HG02610 (cell line): ENCODE results near the gene FGF11.
"Not testable (repeated sequence)": the region's sequence is repeated elsewhere in the genome, so short reads cannot be mapped to it uniquely, and the experiment has no call there.

ENCODE experiments used
- ATAC-seq: cut with Tn5 transposase; IDR thresholded peaks from one replicate; pipeline ENCODE4 v1.9.1; 2021; ENCODE audit warnings: mild to moderate bottlenecking, moderate library complexity; ENCODE audit not compliant: unreplicated experiment

Gene FGF11

GRCh38 chr17:7478276-7479212 is 39.2 kb downstream of the FGF11 start:
- no peak for ATAC-seq

- no peak for ATAC-seq
These were observed 40.1 kb downstream of the FGF11 start, which contains the start of gene ZBTB4 for GRCh38 chr17:7479213-7480088. ZBTB4 (minus strand) TSS chr17:7479631; CDS start chr17:7466801, 12,830 bp downstream.

GRCh38 chr17:7480089-7480384 is 40.7 kb downstream of the FGF11 start:
- ATAC-seq: no peak

GRCh38 chr17:7481275-7481674 is 42.0 kb downstream of the FGF11 start, which contains the start of gene SLC35G6:
SLC35G6 (plus strand) TSS chr17:7481446; CDS start chr17:7481517, 71 bp downstream.
- not testable (repeated sequence) for ATAC-seq

- not testable (repeated sequence) for ATAC-seq
These were observed 42.8 kb downstream of the FGF11 start for GRCh38 chr17:7481842-7482741.

- ATAC-seq: not testable (repeated sequence)
These were observed 43.4 kb downstream of the FGF11 start for GRCh38 chr17:7482742-7483088.

GRCh38 chr17:7483255-7484066 is 44.1 kb downstream of the FGF11 start:
- peak; percentile 33 for ATAC-seq

GRCh38 chr17:7484067-7484918 is 45.0 kb downstream of the FGF11 start, which contains the start of gene POLR2A:
POLR2A (plus strand) TSS chr17:7484366.
- peak; percentile 65 for ATAC-seq

- ATAC-seq: no peak
These were observed 45.6 kb downstream of the FGF11 start for GRCh38 chr17:7484919-7485377.

GRCh38 chr17:7486181-7486580 is 46.9 kb downstream of the FGF11 start:
- no peak for ATAC-seq

GRCh38 chr17:7490144-7490543 is 50.8 kb downstream of the FGF11 start:
- ATAC-seq: no peak

GRCh38 chr17:7491583-7491982 is 52.3 kb downstream of the FGF11 start:
- no peak for ATAC-seq

GRCh38 chr17:7493941-7494340 is 54.6 kb downstream of the FGF11 start:
- ATAC-seq: no peak
